GM12878 (cell line): Measurements from ENCODE around the gene INF2.

Experiments
- CHD2 ChIP-seq: IDR thresholded peaks from 2 replicates; pipeline ENCODE4 v1.6.1; 2011; ENCODE audit warnings: low read depth, low read length, improper control_type of control experiment, borderline replicate concordance
- DPF2 ChIP-seq: fragments of 450-650 bp; IDR thresholded peaks from 2 replicates; pipeline ENCODE4 v1.6.1; 2017; ENCODE audit warnings: mild to moderate bottlenecking
- EZH2 ChIP-seq: IDR thresholded peaks from 2 replicates; pipeline ENCODE4 v1.6.1; 2012; ENCODE audit warnings: low read depth, mild to moderate bottlenecking, control low read depth, inconsistent platforms, low read length, borderline replicate concordance; ENCODE audit not compliant: control insufficient read depth
- RCOR1 ChIP-seq: conservative IDR thresholded peaks from 2 replicates; pipeline ENCODE4 v1.6.1; 2012; ENCODE audit warnings: low read depth, low read length, improper control_type of control experiment
- ZNF687 ChIP-seq: fragments of 450-650 bp; IDR thresholded peaks from 2 replicates; pipeline ENCODE4 v1.6.1; 2017; ENCODE audit warnings: mild to moderate bottlenecking, moderate library complexity
- TF ChIP-seq, protein P1 (sequence below), 3 experiments: IDR thresholded peaks in 2 of 3; conservative IDR thresholded peaks in 1 of 3; 2 replicates each; pipeline ENCODE4 v1.5.1; 2011; ENCODE audit warnings: low read depth in 3 of 3, low read length in 3 of 3, mild to moderate bottlenecking in 3 of 3, control low read depth in 2 of 3, moderate library complexity in 2 of 3, inconsistent platforms in 1 of 3, mixed read lengths in 1 of 3; ENCODE audit not compliant: control insufficient read depth in 2 of 3, insufficient read depth in 1 of 3; ENCODE audit errors: extremely low read depth in 1 of 3

GRCh38 chr14:104698688-104699425, 9.4 kb downstream of the INF2 start:
- TF ChIP-seq, protein P1, sequence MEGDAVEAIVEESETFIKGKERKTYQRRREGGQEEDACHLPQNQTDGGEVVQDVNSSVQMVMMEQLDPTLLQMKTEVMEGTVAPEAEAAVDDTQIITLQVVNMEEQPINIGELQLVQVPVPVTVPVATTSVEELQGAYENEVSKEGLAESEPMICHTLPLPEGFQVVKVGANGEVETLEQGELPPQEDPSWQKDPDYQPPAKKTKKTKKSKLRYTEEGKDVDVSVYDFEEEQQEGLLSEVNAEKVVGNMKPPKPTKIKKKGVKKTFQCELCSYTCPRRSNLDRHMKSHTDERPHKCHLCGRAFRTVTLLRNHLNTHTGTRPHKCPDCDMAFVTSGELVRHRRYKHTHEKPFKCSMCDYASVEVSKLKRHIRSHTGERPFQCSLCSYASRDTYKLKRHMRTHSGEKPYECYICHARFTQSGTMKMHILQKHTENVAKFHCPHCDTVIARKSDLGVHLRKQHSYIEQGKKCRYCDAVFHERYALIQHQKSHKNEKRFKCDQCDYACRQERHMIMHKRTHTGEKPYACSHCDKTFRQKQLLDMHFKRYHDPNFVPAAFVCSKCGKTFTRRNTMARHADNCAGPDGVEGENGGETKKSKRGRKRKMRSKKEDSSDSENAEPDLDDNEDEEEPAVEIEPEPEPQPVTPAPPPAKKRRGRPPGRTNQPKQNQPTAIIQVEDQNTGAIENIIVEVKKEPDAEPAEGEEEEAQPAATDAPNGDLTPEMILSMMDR (IDR thresholded peaks at IDR 0.05 in 2 of 3, conservative IDR thresholded peaks at IDR 0.05 in 1 of 3; ENCODE audit: control insufficient read depth in 2 of 3, extremely low read depth in 1 of 3, insufficient read depth in 1 of 3, low read depth in 3 of 3, low read length in 3 of 3) = no peak
- TF ChIP-seq DPF2 = no peak
- no peak for TF ChIP-seq RCOR1
- TF ChIP-seq ZNF687 = no peak
- TF ChIP-seq EZH2 = no peak
- TF ChIP-seq CHD2 = no peak
